K562 (cell line): Measurements from ENCODE around the gene GIGYF2. TPM values are rescaled to one million over a fixed set of nuclear protein-coding genes. Genes with fewer than 3 reads are reported as not detected.

Experiments
- ATAC-seq: fragments of 200-7000 bp; cut with Tn5 transposase; 3 replicates; pipeline ENCODE4 v1.9.1; 2020; ENCODE audit warnings: moderate library complexity
- BruUV-seq: library from RNA; stranded (reverse); fragments of 400-500 nt; replicated peaks from 2 replicates; lab custom pipeline; 2021; lab: Mats Ljungman, UMichigan
- CTCF ChIA-PET: fragments of 300-600 bp; formaldehyde crosslinking; extraction: SDS; loops from one replicate; lab custom pipeline; 2021; ENCODE audit warnings: low intra/inter-chr PET ratio; lab: Yijun Ruan, JAX
- POLR2A ChIA-PET: fragments of 300-600, 350-650 bp; sonication (Branson Sonifier 250); formaldehyde crosslinking; extraction: SDS; loops from one replicate; lab custom pipeline; 2021; ENCODE audit warnings: antibody characterized with exemption, inconsistent platforms; lab: Yijun Ruan, JAX
- DNase-seq, 4 experiments: peaks; one replicate each; pipeline versions ENCODE4 v3.0.0 to v3.0.0-alpha.2; 2011 to 2018; ENCODE audit warnings: low spot score in 3 of 4, mixed read lengths in 3 of 4; ENCODE audit errors: extremely low read depth in 1 of 4
- FAIRE-seq: peaks from 2 replicates; lab custom pipeline; 2011; peaks lifted over from hg19 to GRCh38; lab: Jason Lieb, UNC
- H2AFZ ChIP-seq: 2 replicates; pipeline ENCODE4 v1.6.0; 2011; ENCODE audit warnings: low read depth, low read length, control low read depth, inconsistent platforms
- H3K27ac ChIP-seq: fragments of 200-600 bp; 3 replicates; pipeline ENCODE4 v1.8.0; 2011; ENCODE audit warnings: low read depth, mild to moderate bottlenecking, control low read depth, inconsistent platforms, low read length, moderate library complexity, mixed read lengths; ENCODE audit errors: extremely low read depth
- H3K27me3 ChIP-seq, 2 experiments: fragments of 300-600 bp in 1 of 2; 2 replicates in 1 of 2; 3 replicates in 1 of 2; pipeline versions ENCODE4 v1.6.0 to v1.8.0; 2011; ENCODE audit warnings: inconsistent platforms in 2 of 2, low read length in 2 of 2, mild to moderate bottlenecking in 1 of 2, mixed read lengths in 1 of 2, moderate library complexity in 1 of 2; ENCODE audit not compliant: control insufficient read depth in 2 of 2, insufficient read depth in 2 of 2
- H3K36me3 ChIP-seq: fragments of 300-600 bp; 3 replicates; pipeline ENCODE4 v1.8.0; 2011; ENCODE audit warnings: mild to moderate bottlenecking, low read length, inconsistent platforms; ENCODE audit not compliant: control insufficient read depth, insufficient read depth
- H3K4me1 ChIP-seq, 2 experiments: fragments of 200-600 bp in 1 of 2; replicated peaks in 1 of 2; 2 replicates in 1 of 2; 3 replicates in 1 of 2; pipeline versions ENCODE4 v1.5.1 to v1.8.0; 2011; ENCODE audit warnings: inconsistent platforms in 2 of 2, low read length in 2 of 2, mild to moderate bottlenecking in 1 of 2, mixed read lengths in 1 of 2, moderate library complexity in 1 of 2; ENCODE audit not compliant: control insufficient read depth in 2 of 2, insufficient read depth in 2 of 2
- H3K4me2 ChIP-seq: 2 replicates; pipeline ENCODE4 v1.6.1; 2011; ENCODE audit warnings: low read length, control low read depth, inconsistent platforms, mixed read lengths; ENCODE audit not compliant: insufficient read depth
- H3K4me3 ChIP-seq: fragments of 200-600 bp; sonication (generic), shearing (Covaris generic); 2 replicates; pipeline ENCODE4 v1.5.1; 2016; ENCODE audit warnings: control low read depth, inconsistent platforms
- H3K79me2 ChIP-seq: fragments of 200-600 bp; 3 replicates; pipeline ENCODE4 v1.8.0; 2011; ENCODE audit warnings: low read length, inconsistent platforms; ENCODE audit not compliant: control insufficient read depth, insufficient read depth
- H3K9ac ChIP-seq, 2 experiments: 2 replicates each; pipeline versions ENCODE4 v1.6.0 to v1.6.1; 2011; ENCODE audit warnings: low read depth in 2 of 2, low read length in 2 of 2, control low read depth in 1 of 2, inconsistent platforms in 1 of 2, mild to moderate bottlenecking in 1 of 2, mixed read lengths in 1 of 2; ENCODE audit not compliant: insufficient read depth in 1 of 2
- H3K9me1 ChIP-seq: one replicate; pipeline ENCODE4 v1.6.0; 2011; ENCODE audit warnings: inconsistent platforms, mild to moderate bottlenecking, low read length, moderate library complexity; ENCODE audit not compliant: control insufficient read depth, insufficient read depth
- H3K9me3 ChIP-seq: replicated peaks from 2 replicates; pipeline ENCODE4 v1.5.1; 2011; ENCODE audit warnings: low read depth, low read length, inconsistent platforms; ENCODE audit not compliant: control insufficient read depth, insufficient read depth
- H4K20me1 ChIP-seq: replicated peaks from 2 replicates; pipeline ENCODE4 v1.6.1; 2011; ENCODE audit warnings: low read length, inconsistent platforms, mixed read lengths; ENCODE audit not compliant: control insufficient read depth, insufficient read depth
- ATF3 ChIP-seq, 2 experiments: fragments of 450-650 bp in 1 of 2; sonication (generic) in 1 of 2; formaldehyde crosslinking in 1 of 2; IDR thresholded peaks in 1 of 2; conservative IDR thresholded peaks in 1 of 2; 2 replicates each; pipeline versions ENCODE4 v1.6.1 to v1.8.1; 2016 to 2023; ENCODE audit warnings: mild to moderate bottlenecking in 2 of 2, moderate library complexity in 2 of 2, inconsistent platforms in 1 of 2, missing genetic modification reagents in 1 of 2
- CHCHD3 ChIP-seq: fragments of 250-450 bp; sonication (Bioruptor Pico); IDR thresholded peaks from 2 replicates; pipeline ENCODE4 v2.1.2; 2022; ENCODE audit warnings: mild to moderate bottlenecking
- DPF2 ChIP-seq: fragments of 450-650 bp; IDR thresholded peaks from 2 replicates; pipeline ENCODE4 v1.6.1; 2016
- E2F8 ChIP-seq: fragments of 450-650 bp; IDR thresholded peaks from 2 replicates; pipeline ENCODE4 v1.7.1; 2018; ENCODE audit warnings: mild to moderate bottlenecking, low read depth; ENCODE audit not compliant: partially characterized antibody
- FOXK2 ChIP-seq, 2 experiments: fragments of 450-650 bp; IDR thresholded peaks in 1 of 2; conservative IDR thresholded peaks in 1 of 2; 2 replicates each; pipeline ENCODE4 v1.6.1; 2016; ENCODE audit warnings: low read depth in 2 of 2, mild to moderate bottlenecking in 1 of 2
- HBP1 ChIP-seq: fragments of 450-650 bp; formaldehyde crosslinking; IDR thresholded peaks from 2 replicates; pipeline ENCODE4 v1.4.0; 2022; ENCODE audit warnings: missing genetic modification characterization
- KLF6 ChIP-seq: fragments of 250-450 bp; sonication (Bioruptor Pico); IDR thresholded peaks from 2 replicates; pipeline ENCODE4 v1.4.0; 2020; ENCODE audit warnings: mild to moderate bottlenecking, moderate library complexity, borderline replicate concordance
- POLR2A ChIP-seq: fragments of 450-650 bp; conservative IDR thresholded peaks from 2 replicates; pipeline ENCODE4 v1.6.1; 2016
- SMARCE1 ChIP-seq: fragments of 450-650 bp; IDR thresholded peaks from 2 replicates; pipeline ENCODE4 v1.7.1; 2016; ENCODE audit warnings: mild to moderate bottlenecking
- ZNF146 ChIP-seq: IDR thresholded peaks from one replicate; pipeline ENCODE4 v1.6.1; 2018; ENCODE audit warnings: missing compliant biosample characterization; ENCODE audit not compliant: unreplicated experiment
- ZNF217 ChIP-seq: sonication (generic); formaldehyde crosslinking; IDR thresholded peaks from 2 replicates; pipeline ENCODE4 v1.8.0; 2022; ENCODE audit warnings: mild to moderate bottlenecking, missing genetic modification reagents
- ZNF76 ChIP-seq: fragments of 250-450 bp; sonication (Bioruptor Pico); IDR thresholded peaks from 2 replicates; pipeline ENCODE4 v1.4.0; 2020; ENCODE audit warnings: mild to moderate bottlenecking, moderate library complexity, borderline replicate concordance
- in situ Hi-C: fragments of 300-500 bp; cut with MboI; formaldehyde crosslinking; loops from 4 replicates; pipeline ENCODE4 v1.15.0; 2018; ENCODE audit warnings: inconsistent platforms, mixed read lengths
- intact Hi-C: fragments of 100-400 bp; cut with micrococcal nuclease; formaldehyde crosslinking; loops from 2 replicates; pipeline ENCODE4 v1.14.2; 2022
- polyA plus RNA-seq, 8 experiments: library from polyadenylated mRNA; depleted of rRNA in 4 of 8; stranded (reverse) in 5 of 8; unstranded in 3 of 8; fragments of >200 nt; fragmentation: Nextera tagmentation in 2 of 8; fragmentation: Illumina TruSeq in 1 of 8; extraction: Ambion mirVana in 2 of 8; extraction: Trizol in 1 of 8; gene quantifications; 2 replicates each; pipeline versions ENCODE4 v1.2.1 to v1.2.3, GENCODE V29; 2011 to 2014; ENCODE audit warnings: inconsistent platforms in 1 of 8, missing spikeins in 1 of 8
- total RNA-seq, 7 experiments: library from RNA; depleted of rRNA in 6 of 7; stranded (reverse); fragments of >200 nt in 6 of 7; fragmentation: Illumina TruSeq in 2 of 7; extraction: Trizol in 2 of 7; gene quantifications; 2 replicates each; pipeline versions ENCODE4 v1.2.1 to v1.2.3, GENCODE V29; 2011 to 2021; ENCODE audit warnings: low replicate concordance in 1 of 7
- TF ChIP-seq, protein P1 (sequence below): IDR thresholded peaks from 2 replicates; pipeline ENCODE4 v1.6.1; 2012; ENCODE audit warnings: low read depth, low read length, improper control_type of control experiment, borderline replicate concordance
- TF ChIP-seq, protein P2 (sequence below): fragments of 450-650 bp; IDR thresholded peaks from 2 replicates; pipeline ENCODE4 v1.6.1; 2016

Gene GIGYF2
- total and polyA plus RNA-seq, 9 of the 15 experiments (the other 6 are each of a cell fraction or from before 2014, with no cell fraction given), result 12.7 to 52.7 (median 34.9) TPM

GRCh38 chr2:232846055-232846454 is 148.9 kb downstream of the GIGYF2 start:
- in situ Hi-C loops, result no loop called here
- Histone ChIP-seq H3K9me1 (no peaks in the 10 kb centered on the region), H3K27me3 (no peaks in the 10 kb centered on the region), H3K9ac (no peak overlapping the region), H3K27ac (no peak overlapping the region), H4K20me1 (no peaks in the 10 kb centered on the region), H3K79me2 (no peaks in the 10 kb centered on the region), H3K36me3 (peaks cover 85% of the 10 kb centered on the region), H3K4me1 (no peaks in the 10 kb centered on the region), H3K4me2 (no peak overlapping the region), H3K9me3 (no peaks in the 10 kb centered on the region), H2AFZ (no peak overlapping the region), H3K4me3 (no peak overlapping the region)
- FAIRE-seq, result no peak
- no peak for DNase-seq
- no TSS peak for BruUV-seq
- no peak for ATAC-seq
- ChIA-PET POLR2A (no interaction called here), CTCF (no interaction called here)
- intact Hi-C loops, result no loop called here
- TF ChIP-seq ATF3 (IDR thresholded peaks at IDR 0.05) (no peak), ATF3 (CRISPR knock-in tag; conservative IDR thresholded peaks at IDR 0.05) (no peak), CHCHD3 (CRISPR knock-in tag) (no peak), ZNF76 (no peak), POLR2A (no peak), DPF2 (no peak), ZNF146 (CRISPR knock-in tag) (no peak), FOXK2 (conservative IDR thresholded peaks at IDR 0.05 in 1 of 2, IDR thresholded peaks at IDR 0.05 in 1 of 2; ENCODE audit: low read depth in 2 of 2) (no peak), KLF6 (CRISPR knock-in tag) (no peak), ZNF217 (CRISPR knock-in tag) (no peak), HBP1 (CRISPR knock-in tag) (no peak), E2F8 (no peak), SMARCE1 (no peak)
- TF ChIP-seq, protein P1, sequence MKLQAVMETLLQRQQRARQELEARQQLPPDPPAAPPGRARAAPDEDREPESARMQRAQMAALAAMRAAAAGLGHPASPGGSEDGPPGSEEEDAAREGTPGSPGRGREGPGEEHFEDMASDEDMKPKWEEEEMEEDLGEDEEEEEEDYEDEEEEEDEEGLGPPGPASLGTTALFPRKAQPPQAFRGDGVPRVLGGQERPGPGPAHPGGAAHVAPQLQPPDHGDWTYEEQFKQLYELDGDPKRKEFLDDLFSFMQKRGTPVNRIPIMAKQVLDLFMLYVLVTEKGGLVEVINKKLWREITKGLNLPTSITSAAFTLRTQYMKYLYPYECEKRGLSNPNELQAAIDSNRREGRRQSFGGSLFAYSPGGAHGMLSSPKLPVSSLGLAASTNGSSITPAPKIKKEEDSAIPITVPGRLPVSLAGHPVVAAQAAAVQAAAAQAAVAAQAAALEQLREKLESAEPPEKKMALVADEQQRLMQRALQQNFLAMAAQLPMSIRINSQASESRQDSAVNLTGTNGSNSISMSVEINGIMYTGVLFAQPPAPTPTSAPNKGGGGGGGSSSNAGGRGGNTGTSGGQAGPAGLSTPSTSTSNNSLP, result no peak
- TF ChIP-seq, protein P2, sequence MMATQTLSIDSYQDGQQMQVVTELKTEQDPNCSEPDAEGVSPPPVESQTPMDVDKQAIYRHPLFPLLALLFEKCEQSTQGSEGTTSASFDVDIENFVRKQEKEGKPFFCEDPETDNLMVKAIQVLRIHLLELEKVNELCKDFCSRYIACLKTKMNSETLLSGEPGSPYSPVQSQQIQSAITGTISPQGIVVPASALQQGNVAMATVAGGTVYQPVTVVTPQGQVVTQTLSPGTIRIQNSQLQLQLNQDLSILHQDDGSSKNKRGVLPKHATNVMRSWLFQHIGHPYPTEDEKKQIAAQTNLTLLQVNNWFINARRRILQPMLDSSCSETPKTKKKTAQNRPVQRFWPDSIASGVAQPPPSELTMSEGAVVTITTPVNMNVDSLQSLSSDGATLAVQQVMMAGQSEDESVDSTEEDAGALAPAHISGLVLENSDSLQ, result no peak
